Tibial nerve (tissue), 4 donors: Measurements from ENCODE around the gene FBXO44. TPM values are rescaled to one million over a fixed set of nuclear protein-coding genes. Genes with fewer than 3 reads are reported as not detected.

Experiments
- DNase-seq, 2 donors: peaks; one replicate each; pipeline ENCODE4 v3.0.0-alpha.2; 2019; ENCODE audit warnings: low spot score in 2 of 2
- H3K27ac ChIP-seq, 4 donors: fragments of 200-600 bp; sonication (generic) in 3 of 4; one replicate each; pipeline ENCODE4 v1.5.1; 2017 to 2019; ENCODE audit warnings: mild to moderate bottlenecking in 1 of 4
- H3K27me3 ChIP-seq, 2 donors: fragments of 200-600 bp; sonication (generic) in 1 of 2; one replicate each; pipeline versions ENCODE4 v1.5.1 to v1.6.0; 2017 to 2019
- H3K36me3 ChIP-seq, 3 donors: fragments of 200-600 bp; sonication (generic); one replicate each; pipeline ENCODE4 v1.5.1; 2018 to 2019
- H3K4me1 ChIP-seq, 4 donors: fragments of 200-600 bp; sonication (generic) in 3 of 4; one replicate each; pipeline ENCODE4 v1.5.1; 2017 to 2019
- H3K4me3 ChIP-seq, 4 donors: fragments of 200-600 bp; sonication (generic) in 3 of 4; one replicate each; pipeline ENCODE4 v1.5.1; 2017 to 2019; ENCODE audit warnings: mild to moderate bottlenecking in 1 of 4, moderate library complexity in 1 of 4
- H3K9me3 ChIP-seq, 4 donors: fragments of 200-600 bp; sonication (generic) in 3 of 4; one replicate each; pipeline ENCODE4 v1.5.1; 2017 to 2019
- EP300 ChIP-seq, 2 donors: sonication (generic); formaldehyde crosslinking; IDR thresholded peaks; one replicate each; pipeline ENCODE4 v1.6.1; 2017; ENCODE audit warnings: antibody characterized with exemption in 2 of 2, mild to moderate bottlenecking in 1 of 2
- POLR2A ChIP-seq, 2 donors: fragments of 450-650 bp; IDR thresholded peaks; one replicate each; pipeline ENCODE4 v1.6.1; 2017; ENCODE audit warnings: antibody characterized with exemption in 2 of 2, mild to moderate bottlenecking in 2 of 2, moderate library complexity in 2 of 2
- WGBS, 2 donors: methylation state at CpG; one replicate each; pipeline ENCODE4 v1.1.5; 2018; 5-methylcytosine and 5-hydroxymethylcytosine counted together
- total RNA-seq, 4 donors: library from RNA; depleted of rRNA; stranded (reverse); fragments of >200 nt; gene quantifications; one replicate each; pipeline ENCODE4 v1.1.0, GENCODE V29; 2016
- TF ChIP-seq, protein P1 (sequence below), 5 experiments: fragments of 200-600 bp in 3 of 5; fragments of 450-650 bp in 2 of 5; sonication (generic) in 3 of 5; IDR thresholded peaks; one replicate each; pipeline ENCODE4 v1.5.1; 2016 to 2019; ENCODE audit warnings: antibody characterized with exemption in 5 of 5, mild to moderate bottlenecking in 3 of 5, moderate library complexity in 2 of 5

FBXO44 gene
- total RNA-seq, 4 donors from 2014 or later, result 24.1 to 59.4 (median 35.7) TPM

DNA sequence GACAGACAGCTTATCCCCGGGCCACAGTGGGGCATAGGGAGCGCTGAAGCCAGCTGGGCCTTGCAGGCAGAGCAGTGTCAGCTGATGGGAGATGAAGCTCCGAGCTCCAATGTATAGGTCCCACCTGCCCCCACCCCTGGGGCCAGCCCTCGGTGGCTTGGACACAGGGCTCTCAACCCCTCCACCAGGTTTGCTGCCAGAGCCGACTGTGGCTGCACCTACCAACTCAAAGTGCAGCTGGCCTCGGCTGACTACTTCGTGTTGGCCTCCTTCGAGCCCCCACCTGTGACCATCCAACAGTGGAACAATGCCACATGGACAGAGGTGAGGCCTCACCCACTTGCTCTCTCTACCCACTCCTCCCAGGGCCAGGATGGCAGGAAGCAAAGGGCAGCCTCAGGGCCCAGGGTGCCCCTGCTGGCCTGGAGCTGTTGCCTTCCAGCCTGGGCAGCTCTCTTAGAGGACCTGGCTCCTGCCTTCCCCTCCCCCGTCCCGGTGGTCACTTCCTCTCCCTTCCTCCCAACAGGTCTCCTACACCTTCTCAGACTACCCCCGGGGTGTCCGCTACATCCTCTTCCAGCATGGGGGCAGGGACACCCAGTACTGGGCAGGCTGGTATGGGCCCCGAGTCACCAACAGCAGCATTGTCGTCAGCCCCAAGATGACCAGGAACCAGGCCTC lies 18.6 kb downstream of the FBXO44 start:
- Histone ChIP-seq H3K27me3 (no peaks in the 10 kb centered on the region), H3K36me3 (peaks cover 2 to 96% (median 16%) of the 10 kb centered on the region in 3 donors), H3K4me3 (no peak overlapping the region), H3K4me1 (no peaks in the 10 kb centered on the region), H3K27ac (no peak overlapping the region), H3K9me3 (no peaks in the 10 kb centered on the region)
- no peak for TF ChIP-seq EP300 (IDR thresholded peaks at IDR 0.05)
- TF ChIP-seq, protein P1, sequence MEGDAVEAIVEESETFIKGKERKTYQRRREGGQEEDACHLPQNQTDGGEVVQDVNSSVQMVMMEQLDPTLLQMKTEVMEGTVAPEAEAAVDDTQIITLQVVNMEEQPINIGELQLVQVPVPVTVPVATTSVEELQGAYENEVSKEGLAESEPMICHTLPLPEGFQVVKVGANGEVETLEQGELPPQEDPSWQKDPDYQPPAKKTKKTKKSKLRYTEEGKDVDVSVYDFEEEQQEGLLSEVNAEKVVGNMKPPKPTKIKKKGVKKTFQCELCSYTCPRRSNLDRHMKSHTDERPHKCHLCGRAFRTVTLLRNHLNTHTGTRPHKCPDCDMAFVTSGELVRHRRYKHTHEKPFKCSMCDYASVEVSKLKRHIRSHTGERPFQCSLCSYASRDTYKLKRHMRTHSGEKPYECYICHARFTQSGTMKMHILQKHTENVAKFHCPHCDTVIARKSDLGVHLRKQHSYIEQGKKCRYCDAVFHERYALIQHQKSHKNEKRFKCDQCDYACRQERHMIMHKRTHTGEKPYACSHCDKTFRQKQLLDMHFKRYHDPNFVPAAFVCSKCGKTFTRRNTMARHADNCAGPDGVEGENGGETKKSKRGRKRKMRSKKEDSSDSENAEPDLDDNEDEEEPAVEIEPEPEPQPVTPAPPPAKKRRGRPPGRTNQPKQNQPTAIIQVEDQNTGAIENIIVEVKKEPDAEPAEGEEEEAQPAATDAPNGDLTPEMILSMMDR (IDR thresholded peaks at IDR 0.05), result no peak
- TF ChIP-seq POLR2A (IDR thresholded peaks at IDR 0.05), result no peak
- no peak for DNase-seq
- WGBS, 2 donors, result 94% methylated on average over 8 to 14 of the region's 14 CpGs

DNA sequence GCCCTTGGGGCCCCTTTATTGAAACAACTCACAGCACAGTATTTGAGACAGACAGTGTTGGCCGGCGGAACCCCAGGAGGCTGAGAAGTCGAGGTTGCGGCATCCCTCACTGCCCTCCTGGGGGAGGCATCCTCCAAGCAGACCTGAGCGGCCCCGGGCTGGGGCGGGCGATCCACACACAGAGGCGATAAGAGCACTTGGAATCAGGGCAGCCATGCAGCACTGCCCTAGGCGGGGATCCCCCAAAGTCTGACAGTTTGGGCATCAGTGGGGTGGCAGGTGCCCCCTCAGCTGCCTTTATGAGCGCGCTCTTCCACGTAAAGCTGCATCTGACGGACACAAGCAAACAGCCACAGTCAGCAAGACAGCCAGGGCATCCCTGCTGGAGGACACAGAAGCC lies 19.8 kb downstream of the FBXO44 start:
- no peaks in the 10 kb centered on the region for H3K27me3 ChIP-seq
- H3K4me3 ChIP-seq, result no peak overlapping the region
- peaks cover 2 to 84% (median 16%) of the 10 kb centered on the region in 3 donors for H3K36me3 ChIP-seq
- TF ChIP-seq POLR2A (IDR thresholded peaks at IDR 0.05) (no peak), EP300 (IDR thresholded peaks at IDR 0.05) (no peak)
- TF ChIP-seq, protein P1 (IDR thresholded peaks at IDR 0.05), result no peak
- no peak overlapping the region for H3K27ac ChIP-seq
- H3K9me3 ChIP-seq, result no peaks in the 10 kb centered on the region
- peaks cover 0 to 4% (median 2%) of the 10 kb centered on the region in 4 donors for H3K4me1 ChIP-seq
- DNase-seq, result no peak
- WGBS, 2 donors, result 89 to 92% methylated on average over 8 to 11 of the region's 14 CpGs

DNA sequence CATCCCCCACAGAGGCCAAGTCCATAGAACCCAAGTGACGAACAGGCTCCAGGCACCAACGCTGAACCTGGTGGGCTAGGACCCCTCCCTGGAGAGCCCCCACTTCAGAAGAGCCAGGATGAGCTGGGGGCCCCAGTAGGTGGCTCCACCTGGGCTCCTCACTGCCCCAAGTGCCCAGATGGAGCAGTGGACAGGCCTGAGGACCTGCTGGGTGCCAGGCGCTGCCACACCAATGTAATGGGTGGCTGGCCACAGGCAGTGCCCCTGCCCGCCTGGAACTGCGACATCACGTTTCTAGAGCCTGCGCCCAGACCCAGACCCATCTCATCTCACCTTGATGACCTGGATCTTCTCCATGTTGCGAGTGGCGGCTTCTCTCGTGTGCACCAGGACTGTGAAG lies 20.6 kb downstream of the FBXO44 start:
- H3K27ac ChIP-seq, result no peak overlapping the region
- H3K9me3 ChIP-seq, result no peaks in the 10 kb centered on the region
- no peaks in the 10 kb centered on the region for H3K27me3 ChIP-seq
- 92 to 100% methylated on average over 2 of the region's 10 CpGs for WGBS, 2 donors
- TF ChIP-seq POLR2A (IDR thresholded peaks at IDR 0.05) (no peak), EP300 (IDR thresholded peaks at IDR 0.05) (no peak)
- TF ChIP-seq, protein P1 (IDR thresholded peaks at IDR 0.05), result no peak
- no peak overlapping the region for H3K4me3 ChIP-seq
- peaks cover 2 to 76% (median 16%) of the 10 kb centered on the region in 3 donors for H3K36me3 ChIP-seq
- no peak for DNase-seq
- peaks cover 0 to 12% (median 3%) of the 10 kb centered on the region in 4 donors for H3K4me1 ChIP-seq

DNA sequence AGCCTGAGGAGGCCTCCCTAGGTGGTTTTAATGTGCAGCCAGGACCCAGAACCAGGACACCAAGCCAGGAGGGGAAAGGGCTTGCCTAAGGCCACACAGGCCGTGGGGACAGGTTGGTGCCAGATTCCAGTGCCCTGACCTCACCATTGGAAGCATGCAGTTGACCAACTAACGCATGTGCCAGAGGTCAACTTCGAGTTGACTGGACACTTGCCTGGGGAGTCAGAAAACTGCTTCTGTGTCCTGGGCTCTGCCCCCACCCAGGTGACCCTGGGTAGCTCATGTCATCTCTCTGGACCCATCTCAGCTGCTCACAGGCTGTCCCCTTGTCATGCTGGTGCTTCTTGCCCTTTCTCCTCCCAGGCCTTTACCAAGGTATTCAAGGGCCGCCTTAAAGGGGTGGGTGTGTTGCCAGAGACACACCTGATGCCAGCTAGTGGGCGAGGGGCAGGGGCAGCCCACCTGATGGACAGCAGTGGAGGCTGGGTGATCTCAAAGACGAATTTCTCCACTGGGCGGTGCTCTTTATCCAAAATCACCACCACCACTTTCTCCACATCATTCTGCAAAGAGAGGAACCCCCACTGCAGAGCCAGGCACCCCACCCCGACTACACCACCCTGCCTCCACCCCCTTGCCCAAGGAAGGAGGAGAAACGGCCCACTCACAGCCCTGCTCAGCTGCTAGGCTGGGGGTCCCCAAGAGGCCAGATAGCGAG lies 21.9 kb downstream of the FBXO44 start:
- peaks cover 2 to 64% (median 16%) of the 10 kb centered on the region in 3 donors for H3K36me3 ChIP-seq
- WGBS, 2 donors, result 76 to 86% methylated on average over 10 of the region's 10 CpGs

More for the DNA sequence above, 21.9 kb downstream of the FBXO44 start:
- Histone ChIP-seq H3K4me3 (no peak overlapping the region), H3K4me1 (peaks cover 0 to 16% (median 4%) of the 10 kb centered on the region in 4 donors), H3K27me3 (no peaks in the 10 kb centered on the region), H3K9me3 (no peaks in the 10 kb centered on the region), H3K27ac (no peak overlapping the region)
- DNase-seq, result no peak
- TF ChIP-seq EP300 (IDR thresholded peaks at IDR 0.05), result no peak
- TF ChIP-seq, protein P1 (IDR thresholded peaks at IDR 0.05), result no peak
- no peak for TF ChIP-seq POLR2A (IDR thresholded peaks at IDR 0.05)
